Upper lobe of right lung (tissue), 1 donor: ENCODE results near the gene PDE6B. TPM values are rescaled to one million over a fixed set of nuclear protein-coding genes. Genes with fewer than 3 reads are reported as not detected.

Source experiments
- ATAC-seq: fragments of 200-7000 bp; cut with Tn5 transposase; one replicate; pipeline ENCODE4 v1.9.1; 2020; ENCODE audit warnings: mild to moderate bottlenecking, moderate library complexity
- DNase-seq: peaks from one replicate; pipeline ENCODE4 v3.0.0-alpha.2; 2020
- H3K27ac ChIP-seq: fragments of 200-600 bp; one replicate; pipeline ENCODE4 v1.8.0; 2022
- H3K27me3 ChIP-seq: fragments of 200-600 bp; one replicate; pipeline ENCODE4 v1.8.0; 2022; ENCODE audit warnings: mild to moderate bottlenecking
- H3K36me3 ChIP-seq: fragments of 200-600 bp; one replicate; pipeline ENCODE4 v1.8.0; 2022
- H3K4me1 ChIP-seq: fragments of 200-600 bp; one replicate; pipeline ENCODE4 v1.8.0; 2022
- H3K4me3 ChIP-seq: fragments of 200-600 bp; one replicate; pipeline ENCODE4 v1.8.0; 2022; ENCODE audit warnings: mild to moderate bottlenecking
- H3K9me3 ChIP-seq: fragments of 200-600 bp; one replicate; pipeline ENCODE4 v1.8.0; 2022
- CTCF ChIP-seq: fragments of 200-600 bp; IDR thresholded peaks from one replicate; pipeline ENCODE4 v1.8.0; 2022; ENCODE audit warnings: antibody characterized with exemption
- intact Hi-C: fragments of 100-400 bp; cut with DNase I; formaldehyde crosslinking; loops from one replicate; pipeline ENCODE4 v1.11.0; 2022
- total RNA-seq: library from RNA; stranded (reverse); fragmentation: NEBNext Ultra II Directional; extraction: Animal tissue kit (Norgen Biotek cat#: 25700); gene quantifications from one replicate; pipeline ENCODE4 v1.2.1, GENCODE V29; 2021
- donor health status: DM: no; HTN: yes; CAD: no; lungs with severe emphysema.

The PDE6B gene
- total RNA-seq, 1 donor from 2014 or later, result 9.1 TPM

DNA sequence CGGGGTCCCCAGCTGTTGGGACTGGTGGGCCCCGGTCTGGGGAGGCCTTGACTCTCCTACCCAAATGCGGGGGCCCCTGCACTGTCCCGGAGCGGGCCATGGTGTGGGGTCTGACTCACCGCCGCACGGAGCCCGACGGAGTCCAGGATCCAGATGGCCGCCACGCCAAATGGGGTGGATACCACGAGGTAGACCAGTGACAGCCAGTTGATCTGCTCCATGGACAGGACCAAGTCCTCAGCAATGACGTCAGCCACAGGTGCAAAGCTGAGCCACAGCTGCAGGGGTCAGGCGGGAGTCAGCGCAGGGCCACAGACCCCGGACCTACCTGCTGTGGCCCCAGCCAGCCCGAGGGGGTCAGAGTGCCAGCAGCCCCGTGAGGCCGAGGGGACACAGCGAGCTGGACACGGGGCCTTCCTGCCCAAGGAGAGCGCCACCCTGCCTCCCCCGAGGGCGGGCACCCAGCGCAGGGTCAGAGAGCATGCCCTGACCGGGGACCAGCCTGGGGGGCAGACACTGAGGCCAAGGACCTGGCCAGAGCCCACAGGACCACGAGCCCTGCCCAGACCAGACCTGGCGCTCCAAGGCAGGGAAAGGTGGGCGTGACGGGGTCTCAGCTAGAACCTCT lies 61.2 kb downstream of the PDE6B start:
- H3K27ac ChIP-seq, result peak overlapping the region; percentile 42
- H3K4me3 ChIP-seq, result peak overlapping the region; percentile 67
- H3K4me1 ChIP-seq, result peaks cover 35% of the 10 kb centered on the region
- H3K9me3 ChIP-seq, result no peaks in the 10 kb centered on the region
- ATAC-seq (no peak), DNase-seq (peak; percentile 67)
- no peaks in the 10 kb centered on the region for H3K27me3 ChIP-seq
- H3K36me3 ChIP-seq, result no peaks in the 10 kb centered on the region
- intact Hi-C loops, result no loop called here
- TF ChIP-seq CTCF, result no peak

DNA sequence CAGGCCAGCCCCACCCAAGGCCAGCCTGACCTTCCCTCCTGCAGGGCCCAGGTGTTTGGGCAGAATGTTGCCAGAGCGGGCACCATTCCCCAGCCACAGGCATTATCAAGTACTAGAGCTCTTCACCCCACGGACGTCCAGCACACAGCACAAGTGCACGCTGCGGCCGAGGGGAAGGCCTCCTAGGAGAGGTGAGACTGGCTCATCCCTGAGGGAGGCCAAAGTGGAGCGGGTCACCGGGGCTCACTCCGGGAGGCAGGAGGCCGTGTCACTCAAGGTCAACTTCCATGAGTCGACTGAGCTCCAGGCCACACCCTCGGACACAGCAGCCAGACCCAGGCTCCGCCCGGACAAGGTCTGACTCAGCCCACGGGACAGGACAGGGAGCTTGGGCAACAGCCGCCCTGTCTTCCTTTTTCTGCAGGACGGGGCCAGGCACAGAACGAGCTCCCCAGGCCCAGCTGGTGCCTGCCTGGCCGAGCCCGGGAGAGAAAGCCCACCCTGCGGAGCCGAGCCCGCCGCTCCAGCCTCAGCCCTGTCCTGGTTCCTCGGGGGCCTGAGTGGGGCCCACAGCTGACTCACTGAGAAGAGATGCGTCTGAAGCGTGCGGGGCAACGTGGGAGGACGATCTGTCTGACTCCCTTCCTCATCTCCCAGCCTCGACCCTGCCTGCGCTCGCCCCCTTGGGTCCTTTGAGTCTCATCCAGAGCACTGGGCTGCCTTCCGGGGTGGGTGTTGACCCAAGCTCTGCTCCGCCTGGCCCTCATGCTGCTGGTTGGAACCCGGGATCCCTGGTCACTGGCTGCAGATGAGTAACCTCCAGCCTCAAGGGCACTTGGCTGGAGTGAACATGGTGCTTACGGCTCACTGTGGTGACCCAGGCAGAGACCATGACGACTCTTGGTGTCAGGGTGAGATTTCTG lies 61.9 kb downstream of the PDE6B start:
- H3K27ac ChIP-seq, result peak overlapping the region; percentile 88
- DNase-seq (peak; percentile 93), ATAC-seq (peak; percentile 83)
- H3K36me3 ChIP-seq, result no peaks in the 10 kb centered on the region
- H3K4me3 ChIP-seq, result peak overlapping the region; percentile 67
- intact Hi-C loops, result no loop called here
- no peak for TF ChIP-seq CTCF
- H3K9me3 ChIP-seq, result no peaks in the 10 kb centered on the region
- H3K27me3 ChIP-seq, result no peaks in the 10 kb centered on the region
- peaks cover 35% of the 10 kb centered on the region for H3K4me1 ChIP-seq

DNA sequence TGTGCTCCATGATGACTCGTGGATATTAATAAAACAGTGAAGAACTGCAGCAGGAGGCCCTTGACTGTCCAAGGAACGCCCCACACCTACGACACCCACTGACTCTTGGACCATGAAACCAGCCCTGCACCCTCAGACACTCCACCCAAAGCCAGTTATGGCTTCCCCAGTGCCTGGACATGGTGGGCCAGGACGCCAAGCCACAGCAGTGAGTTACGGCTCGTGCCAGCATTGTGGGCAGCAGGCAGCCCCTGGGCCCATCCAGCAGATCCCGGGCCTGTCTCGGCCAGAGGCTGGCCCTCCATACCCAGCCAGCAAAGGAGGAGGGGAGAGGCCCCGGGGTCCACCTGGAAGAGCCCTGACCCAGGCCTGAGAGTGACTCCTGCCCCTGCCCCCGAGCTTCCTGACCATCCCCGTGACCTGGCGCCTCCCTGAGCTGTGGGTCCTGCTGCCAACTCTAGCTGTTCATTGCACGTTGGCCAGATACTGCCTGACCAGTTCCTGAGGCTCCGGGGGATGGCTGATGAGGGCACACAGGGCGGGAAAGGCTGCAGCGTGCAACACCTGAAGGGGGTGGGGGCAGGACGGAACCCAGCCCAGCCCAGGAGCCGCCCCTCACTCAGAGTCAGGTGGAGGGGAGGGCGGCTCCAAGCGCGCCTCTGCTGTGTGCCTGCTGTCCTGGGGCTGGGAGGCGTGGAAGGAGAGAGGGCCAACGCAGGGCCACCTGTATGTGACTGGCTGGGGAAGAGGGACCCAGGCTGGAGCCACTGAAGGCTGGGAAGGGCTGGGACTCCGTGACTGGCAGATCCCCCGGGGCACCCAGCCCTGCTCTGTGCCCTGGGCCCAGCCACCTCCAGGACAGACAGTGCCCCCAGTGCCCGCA lies 62.8 kb downstream of the PDE6B start:
- no peak for TF ChIP-seq CTCF
- peak overlapping the region; percentile 88 for H3K27ac ChIP-seq
- ATAC-seq (peak; percentile 26), DNase-seq (peak; percentile 73)
- intact Hi-C loops, result no loop called here
- no peaks in the 10 kb centered on the region for H3K27me3 ChIP-seq
- H3K9me3 ChIP-seq, result no peaks in the 10 kb centered on the region
- peak overlapping the region; percentile 67 for H3K4me3 ChIP-seq
- H3K36me3 ChIP-seq, result no peaks in the 10 kb centered on the region
- peaks cover 35% of the 10 kb centered on the region for H3K4me1 ChIP-seq

DNA sequence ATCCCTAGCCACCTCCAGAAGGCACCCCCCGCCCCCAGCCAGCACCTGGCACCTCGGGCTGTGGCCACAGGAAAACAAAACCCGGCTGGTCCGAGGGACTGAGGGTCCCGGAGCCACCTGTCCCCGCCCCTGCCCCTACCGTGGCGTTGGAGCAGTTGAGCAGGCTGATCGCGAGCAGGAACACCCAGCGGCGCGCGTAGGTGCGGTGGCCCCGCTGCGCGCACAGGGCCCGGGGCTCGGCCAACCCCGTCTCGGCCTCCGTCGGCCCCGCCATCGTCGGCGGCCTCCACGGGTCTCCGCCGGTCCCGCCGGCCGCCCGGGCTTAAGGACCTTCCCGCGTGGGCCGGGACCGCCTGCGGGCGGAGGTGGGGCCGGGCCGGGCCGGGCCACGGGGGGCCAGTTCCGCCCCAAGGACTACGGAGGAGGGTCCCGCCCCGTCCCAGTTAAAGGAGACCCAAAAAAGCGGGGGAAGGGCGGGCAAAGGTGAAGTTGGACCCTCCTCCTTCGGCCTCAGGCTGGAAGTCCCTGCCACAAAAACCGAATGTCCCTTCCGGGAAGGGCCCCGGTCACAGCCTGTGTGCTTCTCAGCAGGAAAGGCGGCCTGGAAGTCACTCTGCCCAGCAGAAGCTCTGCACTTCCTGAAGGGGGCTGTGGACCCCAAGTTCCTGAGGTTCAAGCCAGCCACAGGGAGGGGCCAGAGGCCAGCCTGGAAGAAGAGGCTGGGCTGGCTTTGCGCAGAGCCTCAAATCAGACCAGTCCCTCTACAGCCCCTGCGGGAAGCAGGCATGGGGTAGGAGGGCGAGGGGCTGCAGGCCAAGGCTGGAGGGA lies 63.7 kb downstream of the PDE6B start, which contains the start of gene SLC49A3:
Gene SLC49A3 (minus strand): TSS at position 298 of the 828 bp plus-strand sequence. CDS start 24 bp downstream, at position 274.
- H3K4me1 ChIP-seq, result peaks cover 28% of the 10 kb centered on the region
- intact Hi-C loops, result no loop called here
- ATAC-seq (peak; percentile 53), DNase-seq (peak; percentile 80)
- peak; percentile 2 for TF ChIP-seq CTCF
- H3K36me3 ChIP-seq, result no peaks in the 10 kb centered on the region
- H3K9me3 ChIP-seq, result no peaks in the 10 kb centered on the region
- H3K27ac ChIP-seq, result peak within 1 kb of the TSS; percentile 88
- peak within 1 kb of the TSS; percentile 67 for H3K4me3 ChIP-seq
- no peaks in the 10 kb centered on the region for H3K27me3 ChIP-seq
